Naive thymus-derived CD4-positive, alpha-beta T cell (primary cell): ENCODE data around the gene UQCC5. TPM values are rescaled to one million over a fixed set of nuclear protein-coding genes. Genes with fewer than 3 reads are reported as not detected.

Source experiments
- ATAC-seq: fragments of 150-1000 bp; cut with Tn5 transposase; 2 replicates; pipeline ENCODE4 v1.10.0; 2021; ENCODE audit warnings: mild to moderate bottlenecking, moderate library complexity
- CTCF ChIA-PET: fragments of 350-600 bp; sonication (Branson Sonifier 250); formaldehyde crosslinking; loops from one replicate; lab custom pipeline; 2021; ENCODE audit warnings: antibody characterized with exemption; lab: Charles Lee
- POLR2A ChIA-PET: fragments of 350-600 bp; sonication (Branson Sonifier 250); formaldehyde crosslinking; loops from one replicate; lab custom pipeline; 2021; ENCODE audit warnings: antibody characterized with exemption, inconsistent platforms; lab: Charles Lee
- DNase-seq, 9 donors: peaks; one replicate each; pipeline versions ENCODE4 v3.0.0 to v3.0.0-alpha.2; 2020 to 2022; ENCODE audit warnings: mixed read lengths in 1 of 9
- H3K27ac ChIP-seq: one replicate; pipeline ENCODE4 v1.7.0; 2013; ENCODE audit warnings: mild to moderate bottlenecking, low read depth, low read length, moderate library complexity
- H3K27me3 ChIP-seq, 2 donors: one replicate each; pipeline ENCODE4 v1.7.0; 2013; ENCODE audit warnings: low read length in 2 of 2, mild to moderate bottlenecking in 2 of 2, moderate library complexity in 2 of 2; ENCODE audit not compliant: control insufficient read depth in 2 of 2, insufficient read depth in 2 of 2
- H3K36me3 ChIP-seq, 3 experiments: 1 replicate in 2 of 3; 2 replicates in 1 of 3; pipeline ENCODE4 v1.7.0; 2013; ENCODE audit warnings: low read length in 3 of 3, mild to moderate bottlenecking in 3 of 3, moderate library complexity in 1 of 3; ENCODE audit not compliant: insufficient read depth in 3 of 3, control insufficient read depth in 2 of 3
- H3K4me1 ChIP-seq, 2 donors: one replicate each; pipeline ENCODE4 v1.7.0; 2013; ENCODE audit warnings: low read length in 2 of 2, mild to moderate bottlenecking in 2 of 2, moderate library complexity in 1 of 2; ENCODE audit not compliant: control insufficient read depth in 2 of 2, insufficient read depth in 2 of 2
- H3K4me3 ChIP-seq: 2 replicates; pipeline ENCODE4 v1.7.0; 2013; ENCODE audit warnings: mild to moderate bottlenecking, low read length
- H3K9me3 ChIP-seq, 3 experiments: 1 replicate in 2 of 3; 2 replicates in 1 of 3; pipeline ENCODE4 v1.7.0; 2013; ENCODE audit warnings: low read length in 3 of 3; ENCODE audit not compliant: control insufficient read depth in 2 of 3
- H3K27ac Mint-ChIP-seq, 9 donors: one replicate each; pipeline ENCODE4 v1.8.0; 2020 to 2022; ENCODE audit warnings: mixed read lengths in 9 of 9, mild to moderate bottlenecking in 8 of 9, moderate library complexity in 5 of 9, inconsistent platforms in 2 of 9
- H3K27me3 Mint-ChIP-seq, 5 donors: one replicate each; pipeline ENCODE4 v1.8.0; 2021 to 2022; ENCODE audit warnings: mixed read lengths in 5 of 5, mild to moderate bottlenecking in 1 of 5
- H3K36me3 Mint-ChIP-seq, 5 donors: one replicate each; pipeline ENCODE4 v1.8.0; 2020 to 2022; ENCODE audit warnings: mixed read lengths in 5 of 5, mild to moderate bottlenecking in 3 of 5, inconsistent platforms in 1 of 5
- H3K4me1 Mint-ChIP-seq, 7 donors: one replicate each; pipeline ENCODE4 v1.8.0; 2020 to 2022; ENCODE audit warnings: mixed read lengths in 7 of 7, mild to moderate bottlenecking in 3 of 7, inconsistent platforms in 1 of 7
- H3K4me3 Mint-ChIP-seq, 10 donors: one replicate each; pipeline ENCODE4 v1.8.0; 2020 to 2022; ENCODE audit warnings: mild to moderate bottlenecking in 10 of 10, mixed read lengths in 10 of 10, moderate library complexity in 6 of 10, inconsistent platforms in 2 of 10
- H3K9me3 Mint-ChIP-seq, 11 donors: one replicate each; pipeline ENCODE4 v1.8.0; 2020 to 2022; ENCODE audit warnings: mixed read lengths in 11 of 11, mild to moderate bottlenecking in 4 of 11, inconsistent platforms in 1 of 11, moderate library complexity in 1 of 11
- intact Hi-C, 2 donors: fragments of 100-400 bp; cut with micrococcal nuclease; formaldehyde crosslinking; loops; one replicate each; pipeline ENCODE4 v1.15.1; 2023
- polyA plus RNA-seq, 2 donors: library from polyadenylated mRNA; unstranded; fragments of 300-500 nt; fragmentation: Illumina TruSeq; gene quantifications; one replicate each; pipeline ENCODE4 v1.2.3, GENCODE V29; 2021
- total RNA-seq, 6 experiments: library from RNA in 5 of 6; stranded (reverse) in 5 of 6; gene quantifications; 1 replicate in 5 of 6; 2 replicates in 1 of 6; pipeline ENCODE4 v1.2.3 and lab custom pipeline; 2021 to 2026

Gene UQCC5
- 10 to 100 TPM in 3 of 5 experiments, 1 to 10 TPM in 2; 5.4 to 11.9 (median 10.7) TPM for total RNA-seq
- 10 to 100 TPM; 24.3 to 28.2 TPM for polyA plus RNA-seq
- 6.1 reads per million, percentile 27 among the genes with 10 or more reads in this experiment for total RNA-seq (lab: John Stamatoyannopoulos, UW)

DNA sequence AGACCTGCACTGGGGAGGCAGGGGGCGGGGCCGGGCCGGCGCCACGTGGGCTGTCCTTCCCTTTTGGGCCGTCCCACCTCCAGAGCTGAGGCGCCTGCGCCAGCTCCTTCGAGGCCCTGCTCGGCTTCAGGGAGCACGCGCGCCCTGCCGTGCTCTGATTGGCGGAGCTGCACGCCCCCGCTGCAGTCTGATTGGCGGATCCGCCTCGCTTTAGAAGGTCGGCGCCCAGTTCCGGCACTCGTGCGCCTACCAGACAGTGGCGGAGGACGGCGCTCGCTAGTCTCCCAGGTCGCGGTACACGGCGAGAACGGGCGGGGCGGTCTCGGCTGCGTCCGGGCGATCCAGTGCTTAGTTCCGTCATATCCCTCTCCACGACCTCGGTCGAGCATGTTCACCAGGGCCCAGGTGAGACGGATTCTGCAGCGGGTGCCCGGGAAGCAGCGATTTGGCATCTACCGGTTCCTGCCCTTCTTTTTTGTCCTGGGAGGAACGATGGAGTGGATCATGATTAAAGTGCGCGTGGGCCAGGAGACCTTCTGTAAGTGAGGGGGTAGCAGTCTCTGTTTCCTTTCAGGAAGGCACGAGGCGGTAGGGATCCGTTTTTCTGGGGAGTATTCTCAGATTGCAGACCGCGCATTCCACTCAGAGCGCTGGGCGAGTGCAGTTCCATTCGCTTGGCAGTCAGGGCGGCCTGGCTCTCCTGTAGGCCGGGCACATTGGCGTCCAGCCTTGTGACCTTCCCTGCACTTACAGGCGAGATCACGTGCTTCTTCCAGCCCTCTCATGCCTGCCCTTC lies at the start of gene UQCC5:
UQCC5 (plus strand) TSS at position 237 of the 796 bp plus-strand sequence; CDS start at position 388, 151 bp downstream.
- ATAC-seq (peak; percentile 95), DNase-seq (peak; percentile 89 to 98 (median 97))
- peak within 1 kb of the TSS; percentile 67 for H3K4me3 ChIP-seq
- intact Hi-C loops: loop anchor here (1.0 to 10.0 kb wide), 12 partner anchors 81 to 1036 kb away; partner anchors contain the start of genes NISCH (in 2 of the 2), PBRM1 (in 2 of the 2), SPCS1 (in 2 of the 2) and DCAF1 (in 1 of the 2)
- peak within 1 kb of the TSS; percentile 85 for H3K27ac ChIP-seq
- H3K27me3 ChIP-seq: no peaks in the 10 kb centered on the region
- ChIA-PET CTCF (interaction anchor here (0.8 kb wide), 1 partner anchor 19 kb away, joined by 3 read pairs; no protein-coding TSS in a partner anchor), POLR2A (interaction anchor here (0.6 to 1.4 kb wide), 11 partner anchors 8 to 510 kb away, joined by 3 to 8 read pairs (median 3); partner anchors contain the start of gene SFMBT1)
- Mint-ChIP-seq H3K4me3 (peak within 1 kb of the TSS; percentile 96 to 100 (median 99)), H3K9me3 (peaks cover 0 to 3% (median 0%) of the 10 kb centered on the region in 11 donors), H3K27ac (peak within 1 kb of the TSS; percentile 96 to 99 (median 98)), H3K27me3 (no peaks in the 10 kb centered on the region), H3K4me1 (peaks cover 29 to 66% (median 50%) of the 10 kb centered on the region in 7 donors), H3K36me3 (peaks cover 0 to 19% (median 8%) of the 10 kb centered on the region in 5 donors)
- H3K9me3 ChIP-seq: no peaks in the 10 kb centered on the region
- H3K4me1 ChIP-seq: peaks cover 24 to 30% of the 10 kb centered on the region in 2 donors
- no peaks in the 10 kb centered on the region for H3K36me3 ChIP-seq

- Histone ChIP-seq H3K27me3 (no peaks in the 10 kb centered on the region), H3K4me3 (no peak overlapping the region), H3K27ac (no peak overlapping the region), H3K36me3 (peaks cover 0 to 92% (median 0%) of the 10 kb centered on the region in 3 experiments), H3K4me1 (no peaks in the 10 kb centered on the region), H3K9me3 (no peaks in the 10 kb centered on the region)
- ATAC-seq (no peak), DNase-seq (no peak)
- H3K27me3 Mint-ChIP-seq: no peaks in the 10 kb centered on the region
- peaks cover 0 to 5% (median 0%) of the 10 kb centered on the region in 7 donors for H3K4me1 Mint-ChIP-seq
- H3K4me3 Mint-ChIP-seq: no peak overlapping the region
- peaks cover 0 to 27% (median 0%) of the 10 kb centered on the region in 5 donors for H3K36me3 Mint-ChIP-seq
- CTCF ChIA-PET: no interaction called here
- POLR2A ChIA-PET: no interaction called here
- H3K27ac Mint-ChIP-seq: no peak overlapping the region
- intact Hi-C loops: no loop called here
- no peaks in the 10 kb centered on the region for H3K9me3 Mint-ChIP-seq
Observed at GRCh38 chr3:52487050-52487787, 49.2 kb upstream of the UQCC5 start.

- no peaks in the 10 kb centered on the region for H3K4me1 ChIP-seq
- no peak overlapping the region for H3K4me3 ChIP-seq
- peaks cover 0 to 92% (median 0%) of the 10 kb centered on the region in 3 experiments for H3K36me3 ChIP-seq
- Mint-ChIP-seq H3K36me3 (peaks cover 0 to 29% (median 2%) of the 10 kb centered on the region in 5 donors), H3K9me3 (no peaks in the 10 kb centered on the region), H3K4me3 (no peak overlapping the region), H3K4me1 (peaks cover 0 to 9% (median 0%) of the 10 kb centered on the region in 7 donors), H3K27me3 (no peaks in the 10 kb centered on the region), H3K27ac (no peak overlapping the region)
- POLR2A ChIA-PET: no interaction called here
- DNase-seq (no peak), ATAC-seq (no peak)
- CTCF ChIA-PET: no interaction called here
- no peaks in the 10 kb centered on the region for H3K27me3 ChIP-seq
- no peaks in the 10 kb centered on the region for H3K9me3 ChIP-seq
- H3K27ac ChIP-seq: no peak overlapping the region
- intact Hi-C loops: no loop called here
Observed at GRCh38 chr3:52487788-52488691, 48.4 kb upstream of the UQCC5 start.

- ATAC-seq (no peak), DNase-seq (no peak)
- H3K9me3 ChIP-seq: no peaks in the 10 kb centered on the region
- ChIA-PET POLR2A (no interaction called here), CTCF (interaction anchor here (1.1 kb wide), 1 partner anchor 9 kb away, joined by 3 read pairs; no protein-coding TSS in a partner anchor)
- H3K27me3 Mint-ChIP-seq: no peaks in the 10 kb centered on the region
- H3K27ac Mint-ChIP-seq: no peak overlapping the region
- H3K4me1 ChIP-seq: no peaks in the 10 kb centered on the region
- H3K4me3 Mint-ChIP-seq: no peak overlapping the region
- H3K36me3 Mint-ChIP-seq: peaks cover 0 to 29% (median 2%) of the 10 kb centered on the region in 5 donors
- peaks cover 0 to 9% (median 0%) of the 10 kb centered on the region in 7 donors for H3K4me1 Mint-ChIP-seq
- peaks cover 0 to 90% (median 0%) of the 10 kb centered on the region in 3 experiments for H3K36me3 ChIP-seq
- H3K9me3 Mint-ChIP-seq: no peaks in the 10 kb centered on the region
- intact Hi-C loops: no loop called here
- H3K27me3 ChIP-seq: no peaks in the 10 kb centered on the region
- no peak overlapping the region for H3K4me3 ChIP-seq
- H3K27ac ChIP-seq: no peak overlapping the region
Observed at GRCh38 chr3:52488746-52489145, 47.7 kb upstream of the UQCC5 start.

GRCh38 chr3:52489453-52489852 lies 47.0 kb upstream of the UQCC5 start:
- DNase-seq: no peak
- Mint-ChIP-seq H3K27ac (no peak overlapping the region), H3K27me3 (no peaks in the 10 kb centered on the region), H3K36me3 (peaks cover 0 to 29% (median 2%) of the 10 kb centered on the region in 5 donors), H3K9me3 (no peaks in the 10 kb centered on the region), H3K4me1 (peaks cover 0 to 9% (median 0%) of the 10 kb centered on the region in 7 donors), H3K4me3 (no peak overlapping the region)
- ChIA-PET CTCF (interaction anchor here (1.1 kb wide), 1 partner anchor 9 kb away, joined by 3 read pairs; no protein-coding TSS in a partner anchor), POLR2A (no interaction called here)
- H3K36me3 ChIP-seq: peaks cover 0 to 89% (median 0%) of the 10 kb centered on the region in 3 experiments
- H3K9me3 ChIP-seq: no peaks in the 10 kb centered on the region
- intact Hi-C loops: no loop called here
- ATAC-seq: no peak
- no peak overlapping the region for H3K4me3 ChIP-seq
- H3K4me1 ChIP-seq: no peaks in the 10 kb centered on the region
- no peaks in the 10 kb centered on the region for H3K27me3 ChIP-seq
- H3K27ac ChIP-seq: no peak overlapping the region
